Measurements from ENCODE around the gene RIC8B. TPM values are rescaled to one million over a fixed set of nuclear protein-coding genes. Genes with fewer than 3 reads are reported as not detected.

RIC8B gene
- total RNA-seq, 1 donor from 2014 or later: 22.1 TPM

- no peak for DNase-seq (ENCODE audit: extremely low spot score, unreplicated experiment)
- H3K27me3 Mint-ChIP-seq: no peaks in the 10 kb centered on the region
These were observed 112.5 kb downstream of the RIC8B start for GRCh38 chr12:106886932-106887331.

GRCh38 chr12:106888348-106888970, 114.0 kb downstream of the RIC8B start:
- Mint-ChIP-seq H3K4me3 (no peak overlapping the region), H3K4me1 (ENCODE audit: unreplicated experiment) (peaks cover 9% of the 10 kb centered on the region), H3K9me3 (no peaks in the 10 kb centered on the region), H3K27me3 (no peaks in the 10 kb centered on the region), H3K27ac (no peak overlapping the region), H3K36me3 (peaks cover 2% of the 10 kb centered on the region)
- no peak for TF ChIP-seq CTCF (conservative IDR thresholded peaks at IDR 0.05)
- DNase-seq (ENCODE audit: extremely low spot score, unreplicated experiment): no peak

More at GRCh38 chr12:106886932-106887331, 112.5 kb downstream of the RIC8B start:
- H3K4me3 Mint-ChIP-seq: no peak overlapping the region
- peaks cover 9% of the 10 kb centered on the region for H3K36me3 Mint-ChIP-seq
- H3K27ac Mint-ChIP-seq: no peak overlapping the region
- peaks cover 6% of the 10 kb centered on the region for H3K4me1 Mint-ChIP-seq (ENCODE audit: unreplicated experiment)
- no peak for TF ChIP-seq CTCF (conservative IDR thresholded peaks at IDR 0.05)
- no peaks in the 10 kb centered on the region for H3K9me3 Mint-ChIP-seq

- no peaks in the 10 kb centered on the region for H3K27me3 Mint-ChIP-seq
- TF ChIP-seq CTCF (conservative IDR thresholded peaks at IDR 0.05): no peak
- no peaks in the 10 kb centered on the region for H3K9me3 Mint-ChIP-seq
- peaks cover 9% of the 10 kb centered on the region for H3K4me1 Mint-ChIP-seq (ENCODE audit: unreplicated experiment)
- H3K27ac Mint-ChIP-seq: no peak overlapping the region
- H3K4me3 Mint-ChIP-seq: no peak overlapping the region
- DNase-seq (ENCODE audit: extremely low spot score, unreplicated experiment): no peak
- no peaks in the 10 kb centered on the region for H3K36me3 Mint-ChIP-seq
These were observed 114.8 kb downstream of the RIC8B start for GRCh38 chr12:106889326-106889725.

- Mint-ChIP-seq H3K9me3 (no peaks in the 10 kb centered on the region), H3K27ac (no peak overlapping the region), H3K36me3 (no peaks in the 10 kb centered on the region), H3K27me3 (no peaks in the 10 kb centered on the region), H3K4me1 (ENCODE audit: unreplicated experiment) (peaks cover 7% of the 10 kb centered on the region), H3K4me3 (no peak overlapping the region)
- TF ChIP-seq CTCF (conservative IDR thresholded peaks at IDR 0.05): no peak
- DNase-seq (ENCODE audit: extremely low spot score, unreplicated experiment): no peak
These were observed 115.6 kb downstream of the RIC8B start for GRCh38 chr12:106889950-106890626.

GRCh38 chr12:106892075-106892474, 117.6 kb downstream of the RIC8B start:
- Mint-ChIP-seq H3K9me3 (no peaks in the 10 kb centered on the region), H3K27ac (peak overlapping the region; percentile 52), H3K36me3 (no peaks in the 10 kb centered on the region), H3K4me3 (no peak overlapping the region), H3K27me3 (no peaks in the 10 kb centered on the region), H3K4me1 (ENCODE audit: unreplicated experiment) (peaks cover 9% of the 10 kb centered on the region)
- DNase-seq (ENCODE audit: extremely low spot score, unreplicated experiment): no peak
- TF ChIP-seq CTCF (conservative IDR thresholded peaks at IDR 0.05): no peak

Measured in type B pancreatic cell (in vitro differentiated cells).